ENCODE measurements around the gene TSC22D4.
"Not testable (repeated sequence)": the region's sequence is repeated elsewhere in the genome, so short reads cannot be mapped to it uniquely, and the experiment has no call there.

TSC22D4 gene

GRCh38 chr7:100478958-100479660, at the start of gene TSC22D4:
TSC22D4 (minus strand) TSS chr7:100479214; CDS start chr7:100478038, 1,176 bp downstream.
- DNase-seq = peak; percentile 49 to 78

DNA sequence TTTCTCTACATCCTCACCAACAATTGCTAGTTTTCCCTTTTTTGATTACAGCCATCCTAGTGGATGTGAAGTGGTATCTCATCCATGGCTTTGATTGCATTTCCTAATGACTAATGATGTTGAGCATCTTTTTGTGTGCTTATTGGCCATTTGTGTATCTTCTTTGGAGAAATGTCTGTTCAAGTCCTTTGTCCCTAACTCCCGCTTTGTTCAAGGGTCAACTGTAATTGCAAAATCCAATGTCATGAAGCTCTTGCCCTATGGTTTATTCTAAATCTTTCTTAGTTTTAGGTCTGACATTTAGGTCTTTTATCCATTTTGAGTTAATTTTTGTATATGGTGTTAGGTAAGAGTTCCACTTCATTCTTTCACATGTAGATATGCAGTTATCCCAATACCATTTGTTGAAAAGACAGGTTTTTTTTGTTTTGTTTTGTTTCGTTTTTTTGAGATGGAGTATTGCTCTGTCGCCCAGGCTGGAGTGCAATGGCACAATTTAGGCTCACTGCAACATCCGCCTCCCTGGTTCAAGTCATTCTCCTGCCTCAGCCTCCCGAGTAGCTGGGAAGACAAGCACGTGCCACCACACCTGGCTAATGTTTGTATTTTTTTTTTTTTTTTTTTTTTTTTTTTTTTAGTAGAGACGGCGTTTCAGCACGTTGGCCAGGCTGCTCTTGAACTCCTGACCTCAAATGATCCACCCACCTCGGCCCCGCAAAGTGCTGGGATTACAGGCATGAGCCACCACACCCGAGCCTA, 49.3 kb upstream of the TSC22D4 start:
- not testable (repeated sequence) for DNase-seq

- DNase-seq = not testable (repeated sequence)
Observed at GRCh38 chr7:100523192-100523591, 44.2 kb upstream of the TSC22D4 start.

- not testable (repeated sequence) for DNase-seq
Observed at GRCh38 chr7:100521909-100522593, 43.0 kb upstream of the TSC22D4 start.

- no peak for DNase-seq
Observed at GRCh38 chr7:100521076-100521475, 42.1 kb upstream of the TSC22D4 start.

GRCh38 chr7:100520138-100520537, 41.1 kb upstream of the TSC22D4 start:
- no peak for DNase-seq

DNA sequence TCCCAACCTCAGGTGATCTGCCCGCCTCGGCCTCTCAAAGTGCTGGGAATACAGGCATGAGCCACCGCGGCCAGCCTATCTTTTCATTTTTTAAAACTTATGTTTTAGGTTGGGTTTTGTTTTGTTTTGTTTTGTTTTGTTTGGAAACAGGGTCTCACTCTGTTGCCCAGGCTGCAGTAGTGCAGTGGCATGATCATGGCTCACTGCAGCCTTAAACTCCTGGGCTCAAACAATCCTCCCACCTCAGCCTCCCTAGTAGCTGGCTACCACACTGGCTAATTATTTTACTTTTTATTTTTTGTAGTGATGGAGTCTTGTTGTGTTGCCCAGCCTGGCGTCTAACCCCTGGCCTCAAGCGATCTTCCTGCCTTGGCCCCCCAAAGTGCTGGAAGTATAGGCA, 40.6 kb upstream of the TSC22D4 start:
- no peak for DNase-seq

DNA sequence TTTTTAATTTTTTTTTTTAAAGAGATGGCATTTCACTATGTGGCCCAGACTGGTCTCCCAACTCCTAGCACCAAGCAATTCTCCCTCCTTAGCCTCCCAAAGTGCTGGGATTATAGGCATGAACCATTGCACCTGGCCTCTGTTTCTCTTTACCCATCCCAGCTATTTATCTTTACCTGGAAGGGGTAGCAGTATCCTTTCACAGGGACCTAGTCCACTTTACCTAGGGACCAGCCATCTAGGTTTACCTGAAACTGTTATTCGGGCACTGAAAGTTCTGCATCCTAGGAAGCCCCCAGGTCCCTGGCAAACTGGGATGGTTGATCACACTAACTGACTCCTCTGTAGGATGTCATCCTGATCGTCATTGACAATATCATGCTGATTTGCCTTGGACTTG, 38.3 kb upstream of the TSC22D4 start:
- DNase-seq = no peak

DNA sequence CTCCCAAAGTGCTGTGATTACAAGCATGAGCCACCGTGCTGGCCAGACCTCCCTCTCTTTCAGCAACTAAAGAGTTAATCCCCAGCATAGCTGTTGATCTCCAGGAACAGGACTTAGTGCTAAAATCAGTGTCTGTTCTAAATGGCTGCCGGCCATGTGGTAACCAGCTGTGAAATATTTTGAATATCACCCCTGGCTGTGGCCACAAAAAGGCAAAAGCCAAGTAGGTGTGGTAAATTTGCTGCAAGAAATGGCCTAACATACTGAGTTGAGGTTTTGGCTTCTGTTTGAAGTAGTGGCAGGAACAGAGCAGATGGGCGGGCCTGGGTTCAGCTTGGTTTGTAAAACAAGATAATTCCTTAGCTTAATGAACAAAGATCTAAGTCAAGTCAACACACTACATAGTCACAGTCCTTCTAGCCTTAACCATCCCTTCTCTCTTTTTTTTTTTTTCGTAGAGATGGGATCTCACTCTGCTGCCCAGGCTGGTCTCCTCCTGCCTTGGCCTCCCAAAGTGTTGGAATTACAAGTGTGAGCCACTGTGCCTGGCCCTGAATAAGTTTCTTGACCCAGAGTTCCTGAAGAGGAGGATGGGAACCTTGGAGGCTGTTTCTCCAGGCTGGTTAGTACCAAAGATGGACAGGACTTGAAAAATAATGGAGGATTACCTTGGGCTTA, 37.3 kb upstream of the TSC22D4 start:
- peak in 1 of 2 experiments; percentile 8 for DNase-seq

- peak in 1 of 2 experiments; percentile 20 for DNase-seq
Observed at GRCh38 chr7:100515072-100515532, 36.1 kb upstream of the TSC22D4 start.

DNA sequence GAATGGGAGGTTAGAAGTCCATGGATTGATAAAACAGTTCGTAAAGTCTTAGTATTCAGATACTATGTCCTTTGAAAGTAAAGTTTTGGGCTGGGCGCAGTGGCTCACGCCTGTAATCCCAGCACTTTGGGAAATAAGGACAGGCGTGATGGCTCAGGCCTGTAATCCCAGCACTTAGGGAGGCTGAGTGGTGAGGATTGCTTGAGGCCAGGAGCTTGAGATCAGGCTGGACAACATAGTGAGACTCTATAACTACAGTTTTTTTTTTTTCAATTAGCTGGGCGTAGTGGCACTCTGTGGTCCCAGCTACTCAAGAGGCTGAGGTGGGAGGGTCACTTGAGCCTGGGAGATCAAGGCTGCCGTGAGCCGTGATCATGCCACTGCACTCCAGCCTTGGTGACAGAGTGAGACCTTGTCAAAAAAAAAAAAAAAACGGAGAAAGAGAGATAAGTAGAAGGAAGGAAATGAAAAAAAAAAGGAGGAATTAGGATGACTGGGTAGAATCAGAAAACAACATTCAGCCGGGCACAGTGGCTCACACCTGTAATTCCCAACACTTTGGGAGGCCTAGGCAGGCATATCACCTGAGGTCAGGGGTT, 34.3 kb upstream of the TSC22D4 start:
- DNase-seq = no peak

DNA sequence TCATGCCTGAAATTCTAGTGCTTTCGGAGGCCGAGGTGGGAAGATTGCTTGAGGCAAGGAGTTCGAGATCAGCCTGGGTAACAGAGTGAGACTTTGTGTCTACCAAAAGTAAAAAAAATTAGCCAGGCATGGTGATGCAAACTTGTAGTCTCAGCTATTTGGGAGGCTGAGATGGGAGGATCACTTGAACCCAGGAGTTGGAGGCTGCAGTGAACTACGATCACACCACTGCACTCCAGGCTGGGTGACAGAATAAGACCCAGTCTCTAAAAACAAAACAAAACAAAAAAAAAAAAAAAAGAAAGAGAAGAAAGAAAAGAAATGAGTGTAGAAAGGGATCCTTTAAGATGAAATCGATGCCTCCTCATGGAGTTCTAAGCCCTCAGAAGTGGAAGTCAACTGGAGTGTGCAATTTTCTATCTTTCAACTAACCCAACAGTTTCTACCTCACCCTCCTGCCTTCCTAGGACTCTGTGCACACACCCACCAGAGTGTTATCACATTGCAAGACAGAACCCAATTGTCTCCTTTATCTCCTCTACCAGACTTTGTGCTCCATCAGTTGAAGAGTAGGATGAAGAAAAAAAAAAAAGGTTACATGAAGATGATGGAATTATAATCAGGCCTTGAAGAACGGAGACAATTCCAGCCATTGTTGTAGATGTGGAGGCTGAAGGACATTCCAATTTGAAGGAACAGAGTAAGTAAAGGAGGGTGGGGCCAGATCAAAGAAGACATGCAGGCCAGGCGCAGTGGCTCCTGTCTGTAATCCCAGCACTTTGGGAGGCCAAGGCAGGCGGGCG, 31.6 kb upstream of the TSC22D4 start:
- no peak for DNase-seq

- peak; percentile 12 to 71 for DNase-seq
Observed at GRCh38 chr7:100509231-100509630, 30.2 kb upstream of the TSC22D4 start.

- no peak for DNase-seq
Observed at GRCh38 chr7:100506356-100506923, 27.4 kb upstream of the TSC22D4 start.

- no peak for DNase-seq
Observed at GRCh38 chr7:100504887-100505611, 26.0 kb upstream of the TSC22D4 start.

DNA sequence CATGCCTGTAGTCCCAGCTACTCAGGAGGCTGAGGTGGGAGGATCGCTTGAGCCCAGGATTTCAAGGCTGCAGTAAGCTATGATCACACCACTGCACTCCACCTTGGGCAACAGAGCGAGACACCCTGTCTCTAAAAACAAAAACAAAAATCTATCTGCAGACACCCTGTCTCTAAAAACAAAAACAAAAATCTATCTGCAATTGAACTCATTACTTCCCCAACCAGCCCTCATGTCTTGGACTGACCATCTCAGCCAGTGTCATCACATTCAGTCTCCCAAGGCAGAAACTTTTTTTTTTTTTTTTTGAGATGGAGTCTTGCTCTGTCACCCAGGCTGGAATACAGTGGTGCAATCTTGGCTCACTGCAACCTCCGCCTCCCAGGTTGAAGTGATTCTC, 25.0 kb upstream of the TSC22D4 start:
- DNase-seq = not testable (repeated sequence)

GRCh38 chr7:100500743-100501142, 21.7 kb upstream of the TSC22D4 start:
- DNase-seq = not testable (repeated sequence)

DNA sequence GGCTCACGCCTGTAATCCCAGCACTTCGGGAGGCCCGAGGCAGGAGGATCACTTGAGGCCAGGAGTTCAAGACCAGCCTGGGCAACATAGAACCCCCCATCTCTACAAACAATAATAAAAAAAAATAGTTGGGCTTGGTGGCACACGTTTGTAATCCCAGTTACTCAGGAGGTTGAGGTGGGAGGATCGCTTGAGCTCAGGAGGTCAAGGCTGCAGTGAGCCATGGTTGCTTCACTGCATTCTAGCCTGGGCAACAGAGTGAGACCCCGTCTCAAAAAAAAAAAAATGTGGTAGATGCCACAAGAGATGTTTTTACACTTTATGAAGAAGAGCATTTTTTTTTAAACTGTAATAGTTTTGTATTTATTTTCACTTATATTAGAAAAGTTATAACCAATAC, 17.5 kb upstream of the TSC22D4 start:
- DNase-seq = no peak

DNA sequence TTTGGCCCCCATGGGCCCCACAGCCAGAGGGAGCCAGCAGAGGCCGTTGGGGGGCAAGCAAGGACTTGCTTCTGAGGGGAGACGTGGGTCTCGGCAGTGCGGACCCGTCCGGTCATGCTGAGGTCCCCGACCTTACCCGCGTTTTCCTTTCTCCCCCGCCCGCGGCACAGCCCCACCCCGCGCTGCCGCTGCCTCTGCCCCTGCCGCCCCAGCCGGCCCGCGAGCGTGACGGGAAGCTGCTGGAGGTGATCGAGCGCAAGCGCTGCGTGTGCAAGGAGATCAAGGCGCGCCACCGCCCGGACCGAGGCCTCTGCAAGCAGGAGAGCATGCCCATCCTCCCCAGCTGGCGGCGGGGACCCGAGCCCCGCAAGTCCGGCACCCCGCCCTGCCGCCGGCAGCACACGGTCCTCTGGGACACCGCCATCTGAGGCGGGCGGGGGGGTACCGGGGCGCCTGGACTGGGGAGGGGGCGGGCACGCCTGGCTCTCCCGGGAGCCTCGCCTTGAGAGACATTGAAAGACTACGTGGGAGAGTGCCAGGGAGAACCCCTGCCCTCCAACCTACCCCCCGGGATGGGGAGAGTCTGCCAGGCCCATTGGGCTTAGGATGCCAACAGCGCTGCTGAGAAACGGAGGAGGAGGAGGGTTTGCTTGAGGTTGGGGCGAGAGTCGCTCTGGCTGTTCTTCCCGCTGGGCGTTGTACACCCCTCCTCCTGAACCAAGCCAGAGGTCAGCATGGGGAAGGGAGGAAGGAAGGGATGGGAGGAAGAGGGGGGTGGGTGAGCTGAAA, 14.7 kb upstream of the TSC22D4 start:
- no peak for DNase-seq
